ENCODE data around the gene MMEL1. TPM values are rescaled to one million over a fixed set of nuclear protein-coding genes. Genes with fewer than 3 reads are reported as not detected.
"Not testable (repeated sequence)": the region's sequence is repeated elsewhere in the genome, so short reads cannot be mapped to it uniquely, and the experiment has no call there.

The MMEL1 gene, protein sequence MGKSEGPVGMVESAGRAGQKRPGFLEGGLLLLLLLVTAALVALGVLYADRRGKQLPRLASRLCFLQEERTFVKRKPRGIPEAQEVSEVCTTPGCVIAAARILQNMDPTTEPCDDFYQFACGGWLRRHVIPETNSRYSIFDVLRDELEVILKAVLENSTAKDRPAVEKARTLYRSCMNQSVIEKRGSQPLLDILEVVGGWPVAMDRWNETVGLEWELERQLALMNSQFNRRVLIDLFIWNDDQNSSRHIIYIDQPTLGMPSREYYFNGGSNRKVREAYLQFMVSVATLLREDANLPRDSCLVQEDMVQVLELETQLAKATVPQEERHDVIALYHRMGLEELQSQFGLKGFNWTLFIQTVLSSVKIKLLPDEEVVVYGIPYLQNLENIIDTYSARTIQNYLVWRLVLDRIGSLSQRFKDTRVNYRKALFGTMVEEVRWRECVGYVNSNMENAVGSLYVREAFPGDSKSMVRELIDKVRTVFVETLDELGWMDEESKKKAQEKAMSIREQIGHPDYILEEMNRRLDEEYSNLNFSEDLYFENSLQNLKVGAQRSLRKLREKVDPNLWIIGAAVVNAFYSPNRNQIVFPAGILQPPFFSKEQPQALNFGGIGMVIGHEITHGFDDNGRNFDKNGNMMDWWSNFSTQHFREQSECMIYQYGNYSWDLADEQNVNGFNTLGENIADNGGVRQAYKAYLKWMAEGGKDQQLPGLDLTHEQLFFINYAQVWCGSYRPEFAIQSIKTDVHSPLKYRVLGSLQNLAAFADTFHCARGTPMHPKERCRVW
- total RNA-seq (4.0 TPM), polyA plus RNA-seq (ENCODE audit: insufficient read depth, low read depth, low replicate concordance) (8.5 TPM)
- long read RNA-seq, donor 1, result 0 reads
- long read RNA-seq, donor 2, partial matches to known transcripts, result 0 of 1 reads
- long read RNA-seq, donor 2, other reads (novel, unspliced or antisense), result 0 of 1 reads
- long read RNA-seq, donor 3, result 0 reads
- long read RNA-seq, donor 4, result 0 reads
- long read RNA-seq, donor 5, result 0 reads
- long read RNA-seq, donor 6, result 0 reads
- long read RNA-seq, donor 7, partial matches to known transcripts, result 2 of 2 reads
- long read RNA-seq, donor 7, other reads (novel, unspliced or antisense), result 0 of 2 reads
- long read RNA-seq, donor 8, result 0 reads
- long read RNA-seq, donor 9, partial matches to known transcripts, result 0 of 1 reads
- long read RNA-seq, donor 9, other reads (novel, unspliced or antisense), result 0 of 1 reads
- long read RNA-seq, donor 10, partial matches to known transcripts, result 0 of 1 reads
- long read RNA-seq, donor 10, other reads (novel, unspliced or antisense), result 0 of 1 reads

DNA sequence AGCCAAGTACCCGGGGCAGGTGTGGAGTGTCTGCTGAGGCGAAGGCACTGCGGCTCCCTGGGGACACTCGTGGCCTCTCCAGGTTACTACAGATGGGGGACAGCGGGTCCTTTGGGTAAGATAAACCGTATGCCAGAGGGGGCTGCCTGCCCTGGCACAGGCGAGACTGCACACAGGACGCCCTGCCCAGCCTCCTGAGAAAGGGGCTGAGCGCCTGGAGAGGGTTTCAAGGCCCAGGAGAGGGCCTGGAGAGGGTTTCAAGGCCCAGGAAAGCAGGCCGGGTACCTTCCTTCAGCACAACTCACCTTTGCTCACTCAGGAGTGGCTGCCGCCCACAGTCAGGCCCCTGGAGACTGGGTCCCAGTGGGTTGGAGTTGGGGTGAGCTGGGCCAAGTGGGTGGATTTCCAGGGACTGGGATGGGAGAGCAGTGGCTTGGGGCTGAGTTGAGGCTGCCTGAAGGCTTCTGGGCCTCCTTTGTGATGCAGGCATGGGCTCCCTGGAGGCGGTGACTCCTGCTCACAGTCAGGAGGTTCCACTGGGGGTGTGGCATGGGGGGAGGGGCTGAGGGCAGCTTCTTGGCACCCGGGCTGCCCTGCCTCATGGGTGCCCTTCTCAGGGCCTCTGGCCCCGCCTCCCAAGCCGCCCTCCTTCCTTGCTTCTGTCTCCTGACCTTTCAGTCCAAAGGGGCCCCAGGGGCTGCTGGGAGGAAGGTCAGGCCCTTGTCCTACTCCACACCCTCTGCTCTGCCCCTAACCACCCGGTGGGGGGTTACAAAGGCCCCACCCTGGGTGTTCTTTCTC is at the start of gene MMEL1:
MMEL1 (minus strand) TSS at position 456 of the 801 bp plus-strand sequence. CDS start 3,532 bp downstream, outside the sequence.
- H3K36me3 ChIP-seq (ENCODE audit: control insufficient read depth in 2 of 3, insufficient read depth in 3 of 3, low read length in 3 of 3), result no peaks in the 10 kb centered on the region
- no peak for FAIRE-seq
- no peak within 1 kb of the TSS for H3K9ac ChIP-seq (ENCODE audit: low read length in 3 of 3)
- H3K9me3 ChIP-seq (ENCODE audit: control insufficient read depth in 2 of 3, insufficient read depth in 1 of 3, low read length in 3 of 3), result peaks cover 0 to 6% (median 3%) of the 10 kb centered on the region in 3 donors
- intact Hi-C loops (cut with DNase I), result no loop called here
- H3K4me3 ChIP-seq (ENCODE audit: low read length in 3 of 3), result no peak within 1 kb of the TSS
- no peaks in the 10 kb centered on the region for H3K4me1 ChIP-seq (ENCODE audit: control insufficient read depth in 2 of 3, insufficient read depth in 2 of 3, low read depth in 1 of 3, low read length in 3 of 3)
- DNase-seq, result no peak
- H3K27me3 ChIP-seq (ENCODE audit: control insufficient read depth, insufficient read depth, low read length), result peaks cover 8% of the 10 kb centered on the region
- H3K27ac ChIP-seq (ENCODE audit: low read depth in 2 of 2, low read length in 2 of 2), result no peak within 1 kb of the TSS
- TF ChIP-seq, protein P1, sequence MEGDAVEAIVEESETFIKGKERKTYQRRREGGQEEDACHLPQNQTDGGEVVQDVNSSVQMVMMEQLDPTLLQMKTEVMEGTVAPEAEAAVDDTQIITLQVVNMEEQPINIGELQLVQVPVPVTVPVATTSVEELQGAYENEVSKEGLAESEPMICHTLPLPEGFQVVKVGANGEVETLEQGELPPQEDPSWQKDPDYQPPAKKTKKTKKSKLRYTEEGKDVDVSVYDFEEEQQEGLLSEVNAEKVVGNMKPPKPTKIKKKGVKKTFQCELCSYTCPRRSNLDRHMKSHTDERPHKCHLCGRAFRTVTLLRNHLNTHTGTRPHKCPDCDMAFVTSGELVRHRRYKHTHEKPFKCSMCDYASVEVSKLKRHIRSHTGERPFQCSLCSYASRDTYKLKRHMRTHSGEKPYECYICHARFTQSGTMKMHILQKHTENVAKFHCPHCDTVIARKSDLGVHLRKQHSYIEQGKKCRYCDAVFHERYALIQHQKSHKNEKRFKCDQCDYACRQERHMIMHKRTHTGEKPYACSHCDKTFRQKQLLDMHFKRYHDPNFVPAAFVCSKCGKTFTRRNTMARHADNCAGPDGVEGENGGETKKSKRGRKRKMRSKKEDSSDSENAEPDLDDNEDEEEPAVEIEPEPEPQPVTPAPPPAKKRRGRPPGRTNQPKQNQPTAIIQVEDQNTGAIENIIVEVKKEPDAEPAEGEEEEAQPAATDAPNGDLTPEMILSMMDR (IDR thresholded peaks at IDR 0.05; ENCODE audit: borderline replicate concordance, extremely low read depth, insufficient read depth), result no peak

- H3K9me3 ChIP-seq (ENCODE audit: control insufficient read depth in 2 of 3, insufficient read depth in 1 of 3, low read length in 3 of 3); H3K36me3 ChIP-seq (ENCODE audit: control insufficient read depth in 2 of 3, insufficient read depth in 3 of 3, low read length in 3 of 3); H3K27me3 ChIP-seq (ENCODE audit: control insufficient read depth, insufficient read depth, low read length); H3K27ac ChIP-seq (ENCODE audit: low read depth in 2 of 2, low read length in 2 of 2); H3K4me1 ChIP-seq (ENCODE audit: control insufficient read depth in 2 of 3, insufficient read depth in 2 of 3, low read depth in 1 of 3, low read length in 3 of 3); H3K9ac ChIP-seq (ENCODE audit: low read length in 3 of 3); H3K4me3 ChIP-seq (ENCODE audit: low read length in 3 of 3); intact Hi-C loops (cut with DNase I); FAIRE-seq: not testable (repeated sequence)
- peak in 1 of 5 donors; percentile 22 for DNase-seq
Measured at GRCh38 chr1:2676726-2677125, 43.9 kb upstream of the MMEL1 start.

GRCh38 chr1:2671656-2672055 is 38.8 kb upstream of the MMEL1 start:
- H3K27me3 ChIP-seq (ENCODE audit: control insufficient read depth, insufficient read depth, low read length); H3K4me3 ChIP-seq (ENCODE audit: low read length in 3 of 3); H3K36me3 ChIP-seq (ENCODE audit: control insufficient read depth in 2 of 3, insufficient read depth in 3 of 3, low read length in 3 of 3); FAIRE-seq; intact Hi-C loops (cut with DNase I); H3K27ac ChIP-seq (ENCODE audit: low read depth in 2 of 2, low read length in 2 of 2); H3K4me1 ChIP-seq (ENCODE audit: control insufficient read depth in 2 of 3, insufficient read depth in 2 of 3, low read depth in 1 of 3, low read length in 3 of 3); H3K9me3 ChIP-seq (ENCODE audit: control insufficient read depth in 2 of 3, insufficient read depth in 1 of 3, low read length in 3 of 3); H3K9ac ChIP-seq (ENCODE audit: low read length in 3 of 3): not testable (repeated sequence)
- DNase-seq, result peak in 1 of 5 donors; percentile 55

- H3K9ac ChIP-seq (ENCODE audit: low read length in 3 of 3); H3K27me3 ChIP-seq (ENCODE audit: control insufficient read depth, insufficient read depth, low read length); H3K4me3 ChIP-seq (ENCODE audit: low read length in 3 of 3); H3K36me3 ChIP-seq (ENCODE audit: control insufficient read depth in 2 of 3, insufficient read depth in 3 of 3, low read length in 3 of 3); intact Hi-C loops (cut with DNase I); H3K27ac ChIP-seq (ENCODE audit: low read depth in 2 of 2, low read length in 2 of 2); H3K4me1 ChIP-seq (ENCODE audit: control insufficient read depth in 2 of 3, insufficient read depth in 2 of 3, low read depth in 1 of 3, low read length in 3 of 3); FAIRE-seq; H3K9me3 ChIP-seq (ENCODE audit: control insufficient read depth in 2 of 3, insufficient read depth in 1 of 3, low read length in 3 of 3): not testable (repeated sequence)
- peak in 1 of 5 donors; percentile 51 for DNase-seq
Measured at GRCh38 chr1:2659806-2660205, 27.0 kb upstream of the MMEL1 start.

- FAIRE-seq, result not testable (repeated sequence)
- DNase-seq, result peak in 1 of 5 donors; percentile 22
Measured at GRCh38 chr1:2657909-2658308, 25.1 kb upstream of the MMEL1 start.

GRCh38 chr1:2657124-2657523 is 24.3 kb upstream of the MMEL1 start:
- FAIRE-seq; H3K4me1 ChIP-seq (ENCODE audit: control insufficient read depth in 2 of 3, insufficient read depth in 2 of 3, low read depth in 1 of 3, low read length in 3 of 3); H3K27me3 ChIP-seq (ENCODE audit: control insufficient read depth, insufficient read depth, low read length); H3K9me3 ChIP-seq (ENCODE audit: control insufficient read depth in 2 of 3, insufficient read depth in 1 of 3, low read length in 3 of 3); H3K4me3 ChIP-seq (ENCODE audit: low read length in 3 of 3); intact Hi-C loops (cut with DNase I); H3K27ac ChIP-seq (ENCODE audit: low read depth in 2 of 2, low read length in 2 of 2); H3K9ac ChIP-seq (ENCODE audit: low read length in 3 of 3); H3K36me3 ChIP-seq (ENCODE audit: control insufficient read depth in 2 of 3, insufficient read depth in 3 of 3, low read length in 3 of 3): not testable (repeated sequence)
- peak in 1 of 5 donors; percentile 37 for DNase-seq

More at GRCh38 chr1:2657909-2658308, 25.1 kb upstream of the MMEL1 start:
- intact Hi-C loops (cut with DNase I); H3K4me3 ChIP-seq (ENCODE audit: low read length in 3 of 3); H3K4me1 ChIP-seq (ENCODE audit: control insufficient read depth in 2 of 3, insufficient read depth in 2 of 3, low read depth in 1 of 3, low read length in 3 of 3); H3K9ac ChIP-seq (ENCODE audit: low read length in 3 of 3); H3K36me3 ChIP-seq (ENCODE audit: control insufficient read depth in 2 of 3, insufficient read depth in 3 of 3, low read length in 3 of 3); H3K9me3 ChIP-seq (ENCODE audit: control insufficient read depth in 2 of 3, insufficient read depth in 1 of 3, low read length in 3 of 3); H3K27me3 ChIP-seq (ENCODE audit: control insufficient read depth, insufficient read depth, low read length); H3K27ac ChIP-seq (ENCODE audit: low read depth in 2 of 2, low read length in 2 of 2): not testable (repeated sequence)
